ENCODE measurements around the gene ING1.

ING1 gene

GRCh38 chr13:110702089-110702488 is 11.4 kb upstream of the ING1 start:
- no peak overlapping the region for H3K4me3 ChIP-seq (ENCODE audit: low read depth, low read length)
- TF ChIP-seq CTCF (IDR thresholded peaks at IDR 0.05; ENCODE audit: low read depth, low read length) = no peak

GRCh38 chr13:110702591-110703526 is 10.6 kb upstream of the ING1 start:
- H3K4me3 ChIP-seq (ENCODE audit: low read depth, low read length) = no peak overlapping the region
- TF ChIP-seq CTCF (IDR thresholded peaks at IDR 0.05; ENCODE audit: low read depth, low read length) = no peak

GRCh38 chr13:110705356-110705825 is 8.1 kb upstream of the ING1 start:
- H3K4me3 ChIP-seq (ENCODE audit: low read depth, low read length) = peak overlapping the region; percentile 76
- no peak for TF ChIP-seq CTCF (IDR thresholded peaks at IDR 0.05; ENCODE audit: low read depth, low read length)

GRCh38 chr13:110705826-110706569 is 7.5 kb upstream of the ING1 start, which contains the start of gene CARS2:
Gene CARS2, minus strand, starts transcription at chr13:110706116. Its CDS starts 23 bp downstream, at chr13:110706093.
- no peak for TF ChIP-seq CTCF (IDR thresholded peaks at IDR 0.05; ENCODE audit: low read depth, low read length)
- peak within 1 kb of the TSS; percentile 76 for H3K4me3 ChIP-seq (ENCODE audit: low read depth, low read length)

GRCh38 chr13:110706570-110707372 is 6.7 kb upstream of the ING1 start:
- no peak for TF ChIP-seq CTCF (IDR thresholded peaks at IDR 0.05; ENCODE audit: low read depth, low read length)
- peak overlapping the region; percentile 76 for H3K4me3 ChIP-seq (ENCODE audit: low read depth, low read length)

- TF ChIP-seq CTCF (IDR thresholded peaks at IDR 0.05; ENCODE audit: low read depth, low read length) = no peak
- peak overlapping the region; percentile 89 for H3K4me3 ChIP-seq (ENCODE audit: low read depth, low read length)
Observed at GRCh38 chr13:110712081-110712848, 1.2 kb upstream of the ING1 start.

Data from WI38 (cell line).